ENCODE measurements around the gene LDB1. TPM values are rescaled to one million over a fixed set of nuclear protein-coding genes. Genes with fewer than 3 reads are reported as not detected.

The LDB1 gene
- total and polyA plus RNA-seq, 12 donors: 21.9 to 63.8 (median 53.3) TPM

GRCh38 chr10:102085336-102085735, 34.8 kb downstream of the LDB1 start:
- Histone ChIP-seq H3K4me3 (no peak overlapping the region), H3K9me3 (no peaks in the 10 kb centered on the region), H3K36me3 (no peaks in the 10 kb centered on the region), H3K27me3 (no peaks in the 10 kb centered on the region), H3K4me1 (peaks cover 0 to 2% (median 0%) of the 10 kb centered on the region in 9 donors), H3K27ac (no peak overlapping the region)
- DNase-seq (no peak), ATAC-seq (no peak)
- 90% methylated on average over 3 of the region's 3 CpGs for WGBS, 2 donors
- TF ChIP-seq, protein P1, sequence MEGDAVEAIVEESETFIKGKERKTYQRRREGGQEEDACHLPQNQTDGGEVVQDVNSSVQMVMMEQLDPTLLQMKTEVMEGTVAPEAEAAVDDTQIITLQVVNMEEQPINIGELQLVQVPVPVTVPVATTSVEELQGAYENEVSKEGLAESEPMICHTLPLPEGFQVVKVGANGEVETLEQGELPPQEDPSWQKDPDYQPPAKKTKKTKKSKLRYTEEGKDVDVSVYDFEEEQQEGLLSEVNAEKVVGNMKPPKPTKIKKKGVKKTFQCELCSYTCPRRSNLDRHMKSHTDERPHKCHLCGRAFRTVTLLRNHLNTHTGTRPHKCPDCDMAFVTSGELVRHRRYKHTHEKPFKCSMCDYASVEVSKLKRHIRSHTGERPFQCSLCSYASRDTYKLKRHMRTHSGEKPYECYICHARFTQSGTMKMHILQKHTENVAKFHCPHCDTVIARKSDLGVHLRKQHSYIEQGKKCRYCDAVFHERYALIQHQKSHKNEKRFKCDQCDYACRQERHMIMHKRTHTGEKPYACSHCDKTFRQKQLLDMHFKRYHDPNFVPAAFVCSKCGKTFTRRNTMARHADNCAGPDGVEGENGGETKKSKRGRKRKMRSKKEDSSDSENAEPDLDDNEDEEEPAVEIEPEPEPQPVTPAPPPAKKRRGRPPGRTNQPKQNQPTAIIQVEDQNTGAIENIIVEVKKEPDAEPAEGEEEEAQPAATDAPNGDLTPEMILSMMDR (IDR thresholded peaks at IDR 0.05): no peak
- intact Hi-C loops (cut with DNase I): no loop called here

GRCh38 chr10:102083541-102083940, 36.6 kb downstream of the LDB1 start:
- intact Hi-C loops (cut with DNase I): no loop called here
- DNase-seq: no peak
- H3K4me3 ChIP-seq: no peak overlapping the region
- H3K27ac ChIP-seq: no peak overlapping the region
- TF ChIP-seq, protein P1 (IDR thresholded peaks at IDR 0.05): no peak
- no peaks in the 10 kb centered on the region for H3K27me3 ChIP-seq
- no peak for ATAC-seq
- H3K9me3 ChIP-seq: no peaks in the 10 kb centered on the region
- H3K36me3 ChIP-seq: no peaks in the 10 kb centered on the region
- H3K4me1 ChIP-seq: no peaks in the 10 kb centered on the region
- 95 to 98% methylated on average over 3 of the region's 3 CpGs for WGBS, 2 donors

GRCh38 chr10:102072673-102073527, 47.3 kb downstream of the LDB1 start:
- WGBS, 2 donors: 73 to 79% methylated on average over 4 of the region's 4 CpGs
- Histone ChIP-seq H3K27ac (no peak overlapping the region), H3K4me1 (peaks cover 2 to 22% (median 12%) of the 10 kb centered on the region in 9 donors), H3K27me3 (no peaks in the 10 kb centered on the region), H3K36me3 (peaks cover 0 to 5% (median 0%) of the 10 kb centered on the region in 9 donors), H3K9me3 (no peaks in the 10 kb centered on the region), H3K4me3 (no peak overlapping the region)
- TF ChIP-seq, protein P1 (IDR thresholded peaks at IDR 0.05): peak; percentile 79 to 99 (median 92)
- ATAC-seq (peak; percentile 78 to 90 (median 83)), DNase-seq (peak; percentile 70 to 83)
- intact Hi-C loops (cut with DNase I): loop anchor here in 7 of 10 donors (1.0 to 10.0 kb wide), 11 partner anchors 34 to 471 kb away; partner anchors contain the start of gene KCNIP2 (in 3 of the 7)

DNA sequence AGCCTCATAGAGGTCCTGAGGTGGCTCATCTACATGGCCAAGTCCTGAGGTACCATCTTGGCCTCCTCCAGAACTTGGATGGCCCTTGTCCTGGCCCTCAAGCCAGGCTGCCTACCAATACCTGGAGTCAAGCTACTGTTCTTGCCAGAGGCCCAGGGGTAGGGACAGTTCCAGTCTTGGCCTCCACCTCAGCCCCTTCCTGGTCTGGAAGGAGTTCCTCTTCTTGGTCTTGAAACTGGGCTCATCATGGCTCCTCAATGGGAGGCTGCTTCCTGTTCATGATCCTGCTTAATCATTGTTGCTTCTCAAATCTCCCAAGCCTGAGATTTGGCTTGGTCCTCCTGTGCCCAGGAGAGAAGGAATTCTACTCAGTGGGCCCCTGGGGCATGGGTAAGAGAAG, 51.1 kb downstream of the LDB1 start:
- intact Hi-C loops (cut with DNase I): loop anchor here in 2 of 10 donors (5.0 kb wide), 3 partner anchors 43 to 227 kb away; partner anchors contain the start of gene KCNIP2 (in 1 of the 2)
- peaks cover 10 to 51% (median 35%) of the 10 kb centered on the region in 9 donors for H3K4me1 ChIP-seq
- H3K4me3 ChIP-seq: no peak overlapping the region
- no peak for ATAC-seq
- peak overlapping the region in 2 of 10 donors; percentile 7 to 54 for H3K27ac ChIP-seq
- no peaks in the 10 kb centered on the region for H3K9me3 ChIP-seq
- TF ChIP-seq, protein P1 (IDR thresholded peaks at IDR 0.05): no peak
- peaks cover 0 to 20% (median 0%) of the 10 kb centered on the region in 9 donors for H3K36me3 ChIP-seq
- no peaks in the 10 kb centered on the region for H3K27me3 ChIP-seq
- DNase-seq: no peak
